ENCODE measurements around the gene GOT1. TPM values are rescaled to one million over a fixed set of nuclear protein-coding genes. Genes with fewer than 3 reads are reported as not detected.

The GOT1 gene
- total RNA-seq, 1 donor from 2014 or later = 26.9 TPM

GRCh38 chr10:99460070-99460469, 29.6 kb upstream of the GOT1 start:
- Mint-ChIP-seq H3K9me3 (ENCODE audit: low read depth) (no peaks in the 10 kb centered on the region), H3K27me3 (peaks cover 17% of the 10 kb centered on the region), H3K36me3 (ENCODE audit: insufficient read depth) (no peaks in the 10 kb centered on the region), H3K27ac (no peak overlapping the region), H3K4me1 (ENCODE audit: low read depth) (peaks cover 1% of the 10 kb centered on the region), H3K4me3 (ENCODE audit: low read depth) (no peak overlapping the region)
- DNase-seq (ENCODE audit: low spot score, unreplicated experiment) = no peak
- TF ChIP-seq, protein P1, sequence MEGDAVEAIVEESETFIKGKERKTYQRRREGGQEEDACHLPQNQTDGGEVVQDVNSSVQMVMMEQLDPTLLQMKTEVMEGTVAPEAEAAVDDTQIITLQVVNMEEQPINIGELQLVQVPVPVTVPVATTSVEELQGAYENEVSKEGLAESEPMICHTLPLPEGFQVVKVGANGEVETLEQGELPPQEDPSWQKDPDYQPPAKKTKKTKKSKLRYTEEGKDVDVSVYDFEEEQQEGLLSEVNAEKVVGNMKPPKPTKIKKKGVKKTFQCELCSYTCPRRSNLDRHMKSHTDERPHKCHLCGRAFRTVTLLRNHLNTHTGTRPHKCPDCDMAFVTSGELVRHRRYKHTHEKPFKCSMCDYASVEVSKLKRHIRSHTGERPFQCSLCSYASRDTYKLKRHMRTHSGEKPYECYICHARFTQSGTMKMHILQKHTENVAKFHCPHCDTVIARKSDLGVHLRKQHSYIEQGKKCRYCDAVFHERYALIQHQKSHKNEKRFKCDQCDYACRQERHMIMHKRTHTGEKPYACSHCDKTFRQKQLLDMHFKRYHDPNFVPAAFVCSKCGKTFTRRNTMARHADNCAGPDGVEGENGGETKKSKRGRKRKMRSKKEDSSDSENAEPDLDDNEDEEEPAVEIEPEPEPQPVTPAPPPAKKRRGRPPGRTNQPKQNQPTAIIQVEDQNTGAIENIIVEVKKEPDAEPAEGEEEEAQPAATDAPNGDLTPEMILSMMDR (IDR thresholded peaks at IDR 0.05; ENCODE audit: unreplicated experiment) = no peak

DNA sequence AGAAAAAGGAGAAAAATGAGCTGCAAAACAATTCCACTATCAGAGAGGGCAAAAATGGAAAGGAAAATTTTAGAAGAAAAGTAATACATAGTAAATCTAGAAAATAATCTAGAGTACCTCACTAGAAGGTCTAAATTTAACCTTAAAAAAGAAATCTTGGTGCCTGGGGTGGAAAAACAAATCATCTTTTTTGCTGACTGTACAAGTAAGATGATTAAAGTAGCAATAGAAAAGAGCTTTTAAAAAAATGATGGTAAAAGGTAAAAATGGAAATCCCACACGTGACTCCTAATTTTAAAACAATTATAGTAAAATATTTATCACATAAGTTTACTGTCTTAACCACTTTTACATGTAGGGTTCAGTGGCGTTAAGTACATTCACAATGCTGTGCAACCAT, 28.8 kb upstream of the GOT1 start:
- TF ChIP-seq, protein P1 (IDR thresholded peaks at IDR 0.05; ENCODE audit: unreplicated experiment) = no peak
- Mint-ChIP-seq H3K9me3 (ENCODE audit: low read depth) (no peaks in the 10 kb centered on the region), H3K4me1 (ENCODE audit: low read depth) (peaks cover 1% of the 10 kb centered on the region), H3K27me3 (peaks cover 21% of the 10 kb centered on the region), H3K27ac (no peak overlapping the region), H3K4me3 (ENCODE audit: low read depth) (no peak overlapping the region), H3K36me3 (ENCODE audit: insufficient read depth) (no peaks in the 10 kb centered on the region)
- DNase-seq (ENCODE audit: low spot score, unreplicated experiment) = no peak

- DNase-seq (ENCODE audit: low spot score, unreplicated experiment) = no peak
- Mint-ChIP-seq H3K9me3 (ENCODE audit: low read depth) (no peaks in the 10 kb centered on the region), H3K27ac (no peak overlapping the region), H3K4me3 (ENCODE audit: low read depth) (no peak overlapping the region), H3K27me3 (peaks cover 25% of the 10 kb centered on the region), H3K4me1 (ENCODE audit: low read depth) (peaks cover 1% of the 10 kb centered on the region), H3K36me3 (ENCODE audit: insufficient read depth) (no peaks in the 10 kb centered on the region)
- TF ChIP-seq, protein P1 (IDR thresholded peaks at IDR 0.05; ENCODE audit: unreplicated experiment) = no peak
Measured at GRCh38 chr10:99457813-99458212, 27.4 kb upstream of the GOT1 start.

- peaks cover 28% of the 10 kb centered on the region for H3K27me3 Mint-ChIP-seq
- H3K36me3 Mint-ChIP-seq (ENCODE audit: insufficient read depth) = no peaks in the 10 kb centered on the region
- H3K27ac Mint-ChIP-seq = no peak overlapping the region
- peaks cover 1% of the 10 kb centered on the region for H3K4me1 Mint-ChIP-seq (ENCODE audit: low read depth)
- no peak overlapping the region for H3K4me3 Mint-ChIP-seq (ENCODE audit: low read depth)
- DNase-seq (ENCODE audit: low spot score, unreplicated experiment) = no peak
- H3K9me3 Mint-ChIP-seq (ENCODE audit: low read depth) = no peaks in the 10 kb centered on the region
- TF ChIP-seq, protein P1 (IDR thresholded peaks at IDR 0.05; ENCODE audit: unreplicated experiment) = no peak
Measured at GRCh38 chr10:99456931-99457288, 26.5 kb upstream of the GOT1 start.

- peaks cover 30% of the 10 kb centered on the region for H3K27me3 Mint-ChIP-seq
- no peaks in the 10 kb centered on the region for H3K36me3 Mint-ChIP-seq (ENCODE audit: insufficient read depth)
- no peak for DNase-seq (ENCODE audit: low spot score, unreplicated experiment)
- no peak overlapping the region for H3K27ac Mint-ChIP-seq
- peaks cover 4% of the 10 kb centered on the region for H3K4me1 Mint-ChIP-seq (ENCODE audit: low read depth)
- H3K9me3 Mint-ChIP-seq (ENCODE audit: low read depth) = no peaks in the 10 kb centered on the region
- no peak overlapping the region for H3K4me3 Mint-ChIP-seq (ENCODE audit: low read depth)
- TF ChIP-seq, protein P1 (IDR thresholded peaks at IDR 0.05; ENCODE audit: unreplicated experiment) = no peak
Measured at GRCh38 chr10:99456207-99456930, 25.9 kb upstream of the GOT1 start.

Measured in progenitor cell of endocrine pancreas (in vitro differentiated cells).